GM10266 (cell line): ENCODE results near the gene RBM28.
"Not testable (repeated sequence)": the region's sequence is repeated elsewhere in the genome, so short reads cannot be mapped to it uniquely, and the experiment has no call there.

Experiments used
- DNase-seq: peaks from one replicate; pipeline ENCODE4 v3.0.0; 2012; ENCODE audit errors: extremely low spot score
- TF ChIP-seq, protein P1 (sequence below): IDR thresholded peaks from 2 replicates; pipeline ENCODE4 v1.5.1; 2012; ENCODE audit warnings: mild to moderate bottlenecking, low read depth; ENCODE audit not compliant: control insufficient read depth, insufficient read depth; ENCODE audit errors: missing control alignments

Gene RBM28

GRCh38 chr7:128307061-128307460 is 36.6 kb downstream of the RBM28 start:
- DNase-seq: no peak
- TF ChIP-seq, protein P1, sequence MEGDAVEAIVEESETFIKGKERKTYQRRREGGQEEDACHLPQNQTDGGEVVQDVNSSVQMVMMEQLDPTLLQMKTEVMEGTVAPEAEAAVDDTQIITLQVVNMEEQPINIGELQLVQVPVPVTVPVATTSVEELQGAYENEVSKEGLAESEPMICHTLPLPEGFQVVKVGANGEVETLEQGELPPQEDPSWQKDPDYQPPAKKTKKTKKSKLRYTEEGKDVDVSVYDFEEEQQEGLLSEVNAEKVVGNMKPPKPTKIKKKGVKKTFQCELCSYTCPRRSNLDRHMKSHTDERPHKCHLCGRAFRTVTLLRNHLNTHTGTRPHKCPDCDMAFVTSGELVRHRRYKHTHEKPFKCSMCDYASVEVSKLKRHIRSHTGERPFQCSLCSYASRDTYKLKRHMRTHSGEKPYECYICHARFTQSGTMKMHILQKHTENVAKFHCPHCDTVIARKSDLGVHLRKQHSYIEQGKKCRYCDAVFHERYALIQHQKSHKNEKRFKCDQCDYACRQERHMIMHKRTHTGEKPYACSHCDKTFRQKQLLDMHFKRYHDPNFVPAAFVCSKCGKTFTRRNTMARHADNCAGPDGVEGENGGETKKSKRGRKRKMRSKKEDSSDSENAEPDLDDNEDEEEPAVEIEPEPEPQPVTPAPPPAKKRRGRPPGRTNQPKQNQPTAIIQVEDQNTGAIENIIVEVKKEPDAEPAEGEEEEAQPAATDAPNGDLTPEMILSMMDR: no peak

DNA sequence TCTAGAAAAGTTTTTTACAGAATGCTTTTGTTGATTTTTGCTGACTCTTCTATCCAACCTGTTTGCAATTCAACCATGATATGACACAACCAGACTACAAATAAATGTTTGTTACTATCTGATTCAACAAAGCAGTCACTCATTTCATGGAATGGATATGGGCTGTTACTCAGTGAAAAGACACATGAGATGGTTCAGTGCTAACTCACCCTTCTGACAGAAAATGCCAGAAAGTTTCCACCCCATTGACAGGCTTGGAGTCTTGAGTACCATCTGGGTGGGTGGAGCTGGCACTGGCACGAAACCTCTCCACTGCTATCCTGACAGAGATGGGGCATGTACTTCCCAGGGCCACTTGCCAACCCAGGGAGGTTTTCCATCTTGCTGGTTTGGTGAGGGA is 39.5 kb downstream of the RBM28 start:
- TF ChIP-seq, protein P1: no peak
- no peak for DNase-seq

DNA sequence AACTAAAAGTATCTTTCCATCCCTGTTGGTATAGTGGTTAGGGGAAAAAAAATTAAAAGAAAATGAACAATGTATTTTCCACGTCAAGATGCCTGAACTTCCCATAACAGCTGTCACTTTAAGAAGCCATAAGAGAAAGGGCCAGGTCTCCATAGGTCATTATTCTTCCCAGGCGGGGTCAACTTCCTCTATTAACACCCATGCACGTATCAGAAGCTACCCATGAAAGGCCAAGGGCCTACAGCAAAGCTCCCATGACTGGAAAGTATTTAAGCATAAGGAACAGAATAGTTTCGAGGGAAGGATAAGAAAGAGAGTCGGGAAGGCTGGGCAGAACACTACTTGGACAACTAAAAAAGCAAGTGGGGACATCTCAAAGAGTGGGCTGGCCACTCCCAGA is 40.1 kb downstream of the RBM28 start:
- TF ChIP-seq, protein P1: no peak

GRCh38 chr7:128303133-128303532 is 40.6 kb downstream of the RBM28 start:
- no peak for DNase-seq
- TF ChIP-seq, protein P1: no peak

More for the DNA sequence above, 40.1 kb downstream of the RBM28 start:
- no peak for DNase-seq

DNA sequence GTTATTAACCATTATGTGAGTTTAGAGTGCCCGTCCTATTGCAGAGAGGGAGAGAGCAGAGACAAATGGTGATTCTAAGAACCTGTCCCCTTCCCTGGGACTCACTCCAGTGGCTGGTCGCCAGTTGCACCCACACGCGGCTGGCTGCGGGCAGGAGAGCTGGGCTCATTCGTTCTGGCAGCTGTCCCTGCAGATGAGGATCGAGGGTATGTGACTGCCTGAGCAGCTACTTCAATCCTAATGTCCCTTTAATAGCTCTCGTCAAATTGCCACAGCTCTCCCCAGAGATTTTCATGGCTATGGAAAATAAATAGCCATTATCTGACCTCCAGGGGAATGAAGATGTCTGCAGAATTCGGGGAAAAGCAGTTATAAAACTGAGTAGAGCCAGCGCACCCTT is 41.6 kb downstream of the RBM28 start:
- no peak for DNase-seq
- TF ChIP-seq, protein P1: no peak

DNA sequence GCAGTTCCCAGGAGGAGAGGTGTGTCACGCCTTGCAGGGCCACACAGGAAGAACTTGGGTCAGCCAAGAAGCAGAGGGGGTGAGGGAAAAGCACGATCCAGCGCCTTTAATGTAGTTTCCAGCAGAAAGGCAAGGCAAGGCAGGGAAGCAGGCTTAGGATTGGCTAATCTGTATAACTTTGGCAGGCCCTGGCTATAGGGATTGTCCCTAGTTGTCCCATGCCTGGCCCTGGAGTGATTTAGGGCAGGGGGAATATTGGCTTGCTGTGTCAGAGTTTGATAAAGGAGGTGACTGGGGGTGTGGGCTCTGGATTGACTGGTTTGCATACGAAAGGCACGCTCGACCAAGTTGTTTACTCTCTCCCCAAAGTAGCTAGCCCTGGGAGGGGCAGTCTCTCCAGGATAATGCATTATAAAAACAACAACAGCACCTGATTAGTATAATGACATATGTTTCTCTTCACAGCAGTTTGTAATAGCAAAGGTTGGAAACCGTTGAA is 44.5 kb downstream of the RBM28 start:
- DNase-seq: no peak
- TF ChIP-seq, protein P1: no peak

- not testable (repeated sequence) for DNase-seq
Measured at GRCh38 chr7:128298004-128298403, 45.7 kb downstream of the RBM28 start.

GRCh38 chr7:128287556-128287955 is 56.2 kb downstream of the RBM28 start:
- DNase-seq: no peak
- TF ChIP-seq, protein P1: no peak
